A549 (cell line): ENCODE results near the gene EIF3D.

Experiments
- CTCF ChIP-seq: fragments of >200 bp; sonication (Bioruptor Twin); formaldehyde crosslinking; IDR thresholded peaks from 3 replicates; pipeline ENCODE4 v1.5.1; 2016
- EP300 ChIP-seq, 2 experiments: fragments of >200 bp; sonication (Bioruptor Twin); formaldehyde crosslinking; IDR thresholded peaks; 2 replicates in 1 of 2; 3 replicates in 1 of 2; pipeline ENCODE4 v1.6.1; 2016 to 2017
- POLR2A ChIP-seq: IDR thresholded peaks from 2 replicates; pipeline ENCODE4 v1.6.1; 2012; ENCODE audit warnings: mild to moderate bottlenecking, low read length

GRCh38 chr22:36478966-36479365 lies 50.0 kb downstream of the EIF3D start:
- TF ChIP-seq CTCF: no peak
- TF ChIP-seq EP300 (IDR thresholded peaks at IDR 0.05): no peak
- no peak for TF ChIP-seq POLR2A
